SK-N-SH (cell line): Measurements from ENCODE around the gene ARHGDIA. TPM values are rescaled to one million over a fixed set of nuclear protein-coding genes. Genes with fewer than 3 reads are reported as not detected.

Source experiments
- CTCF ChIA-PET: fragments of 300-600, 350-600 bp; formaldehyde crosslinking; extraction: SDS; loops from one replicate; lab custom pipeline; 2021; lab: Yijun Ruan, JAX
- POLR2A ChIA-PET: fragments of 350-600 bp; sonication (Branson Sonifier 250); formaldehyde crosslinking; extraction: SDS; loops from one replicate; lab custom pipeline; 2020; ENCODE audit warnings: antibody characterized with exemption, inconsistent platforms; lab: Yijun Ruan, JAX
- DNase-seq: peaks from one replicate; pipeline ENCODE4 v3.0.0; 2012
- H2AFZ ChIP-seq: fragments of 200-600 bp; sonication (generic); 2 replicates; pipeline ENCODE4 v1.8.1; 2016; ENCODE audit warnings: antibody characterized with exemption, mild to moderate bottlenecking, low read depth
- H3F3A ChIP-seq: fragments of 200-600 bp; sonication (generic); replicated peaks from 2 replicates; pipeline ENCODE3; 2016; ENCODE audit warnings: antibody characterized with exemption, mild to moderate bottlenecking; ENCODE audit not compliant: insufficient read depth
- H3K27ac ChIP-seq, 2 experiments: fragments of 200-500 bp in 1 of 2; fragments of 200-600 bp in 1 of 2; sonication (Bioruptor generic) in 1 of 2; sonication (generic), shearing (Covaris generic) in 1 of 2; 2 replicates each; pipeline versions ENCODE4 v1.5.1 to v1.6.1; 2014 to 2016; ENCODE audit warnings: low read depth in 2 of 2, inconsistent platforms in 1 of 2, low read length in 1 of 2, mild to moderate bottlenecking in 1 of 2, mixed read lengths in 1 of 2
- H3K27me3 ChIP-seq: fragments of 200-600 bp; sonication (generic), shearing (Covaris generic); 2 replicates; pipeline ENCODE4 v1.6.1; 2016; ENCODE audit warnings: mixed run types; ENCODE audit not compliant: insufficient read depth
- H3K36me3 ChIP-seq, 2 experiments: fragments of 200-500 bp in 1 of 2; fragments of 200-600 bp in 1 of 2; sonication (Bioruptor generic) in 1 of 2; sonication (generic) in 1 of 2; replicated peaks in 1 of 2; 2 replicates each; pipeline versions ENCODE3 to v1.5.1; 2014 to 2016; ENCODE audit warnings: low read length in 1 of 2, mild to moderate bottlenecking in 1 of 2; ENCODE audit not compliant: insufficient read depth in 2 of 2, control insufficient read depth in 1 of 2
- H3K4me1 ChIP-seq, 2 experiments: fragments of 200-500 bp in 1 of 2; fragments of 200-600 bp in 1 of 2; sonication (Bioruptor generic) in 1 of 2; sonication (generic), shearing (Covaris generic) in 1 of 2; 2 replicates each; pipeline versions ENCODE4 v1.5.1 to v1.6.1; 2014 to 2016; ENCODE audit warnings: low read depth in 1 of 2, low read length in 1 of 2, mixed run types in 1 of 2; ENCODE audit not compliant: insufficient read depth in 2 of 2, control insufficient read depth in 1 of 2
- H3K4me2 ChIP-seq: fragments of 200-600 bp; sonication (generic), shearing (Covaris generic); 2 replicates; pipeline ENCODE4 v1.6.1; 2017; ENCODE audit warnings: mixed run types
- H3K4me3 ChIP-seq, 2 experiments: fragments of 200-500 bp in 1 of 2; fragments of 200-600 bp in 1 of 2; sonication (Bioruptor generic) in 1 of 2; sonication (generic), shearing (Covaris generic) in 1 of 2; 2 replicates each; pipeline versions ENCODE4 v1.5.1 to v1.8.1; 2014 to 2016; ENCODE audit warnings: low read depth in 2 of 2, inconsistent platforms in 1 of 2, low read length in 1 of 2, mild to moderate bottlenecking in 1 of 2, mixed read lengths in 1 of 2, moderate library complexity in 1 of 2
- H3K79me2 ChIP-seq: fragments of 200-600 bp; sonication (generic); 2 replicates; pipeline ENCODE4 v1.8.1; 2017; ENCODE audit warnings: mild to moderate bottlenecking; ENCODE audit not compliant: insufficient read depth
- H3K9ac ChIP-seq: fragments of 200-600 bp; sonication (generic); 2 replicates; pipeline ENCODE4 v1.6.1; 2017; ENCODE audit warnings: mixed run types
- H3K9me2 ChIP-seq: fragments of 200-600 bp; sonication (generic); 2 replicates; pipeline ENCODE4 v1.6.1; 2017; ENCODE audit warnings: mixed run types
- H3K9me3 ChIP-seq: fragments of 200-600 bp; sonication (generic); 2 replicates; pipeline ENCODE4 v1.6.1; 2017; ENCODE audit warnings: mixed run types, mild to moderate bottlenecking, moderate library complexity
- H4K20me1 ChIP-seq: fragments of 200-600 bp; sonication (generic); 2 replicates; pipeline ENCODE4 v1.6.1; 2017; ENCODE audit warnings: mild to moderate bottlenecking, mixed run types; ENCODE audit not compliant: insufficient read depth
- CHD2 ChIP-seq: fragments of 150-350 bp; IDR thresholded peaks from 2 replicates; pipeline ENCODE4 v1.6.1; 2018; ENCODE audit warnings: low read length; ENCODE audit not compliant: partially characterized antibody
- FOSL2 ChIP-seq: IDR thresholded peaks from 2 replicates; pipeline ENCODE4 v1.4.0; 2012; ENCODE audit warnings: low read depth, mild to moderate bottlenecking, moderate library complexity, borderline replicate concordance
- FOXJ3 ChIP-seq: sonication (generic); formaldehyde crosslinking; IDR thresholded peaks from 2 replicates; pipeline ENCODE4 v1.5.1; 2020; ENCODE audit warnings: mild to moderate bottlenecking, missing genetic modification reagents
- GATA2 ChIP-seq: sonication (generic); formaldehyde crosslinking; IDR thresholded peaks from 2 replicates; pipeline ENCODE4 v1.5.0; 2020; ENCODE audit warnings: mild to moderate bottlenecking, missing genetic modification reagents
- IRF3 ChIP-seq: fragments of 150-350 bp; IDR thresholded peaks from 2 replicates; pipeline ENCODE4 v1.6.1; 2016; ENCODE audit warnings: mild to moderate bottlenecking, low read depth, low read length
- MAX ChIP-seq: IDR thresholded peaks from 2 replicates; pipeline ENCODE4 v1.4.0; 2012; ENCODE audit warnings: low read depth
- MEF2A ChIP-seq: IDR thresholded peaks from 2 replicates; pipeline ENCODE4 v1.4.0; 2012; ENCODE audit warnings: low read depth, borderline replicate concordance
- PBX3 ChIP-seq: IDR thresholded peaks from 2 replicates; pipeline ENCODE4; 2012
- RAD21 ChIP-seq: IDR thresholded peaks from 2 replicates; pipeline ENCODE4 v1.6.1; 2012; ENCODE audit warnings: mild to moderate bottlenecking, low read length
- RCOR1 ChIP-seq: fragments of 150-350 bp; IDR thresholded peaks from 2 replicates; pipeline ENCODE4 v1.6.1; 2017; ENCODE audit warnings: antibody characterized with exemption, low read length
- REST ChIP-seq: IDR thresholded peaks from 2 replicates; pipeline ENCODE4 v1.6.1; 2012; ENCODE audit warnings: mild to moderate bottlenecking, low read depth, low read length, moderate library complexity
- RXRA ChIP-seq: IDR thresholded peaks from 2 replicates; pipeline ENCODE4 v1.4.0; 2012; ENCODE audit warnings: low read depth, mild to moderate bottlenecking, borderline replicate concordance
- SIN3A ChIP-seq: IDR thresholded peaks from 2 replicates; pipeline ENCODE4 v1.6.1; 2012; ENCODE audit warnings: low read depth, mild to moderate bottlenecking, low read length, moderate library complexity, borderline replicate concordance
- TEAD4 ChIP-seq: IDR thresholded peaks from 2 replicates; pipeline ENCODE4 v1.4.0; 2012; ENCODE audit warnings: mild to moderate bottlenecking, borderline replicate concordance; ENCODE audit not compliant: insufficient read depth
- USF2 ChIP-seq: fragments of 150-350 bp; IDR thresholded peaks from 2 replicates; pipeline ENCODE4 v1.6.1; 2017; ENCODE audit warnings: antibody characterized with exemption, low read length, low read depth, borderline replicate concordance
- WGBS: methylation state at CpG from one replicate; pipeline ENCODE4 v1.1.6; 2017; ENCODE audit warnings: low lambda C conversion rate; 5-methylcytosine and 5-hydroxymethylcytosine counted together
- polyA plus RNA-seq, 3 experiments: library from polyadenylated mRNA; depleted of rRNA; stranded (reverse); fragments of >200 nt; gene quantifications; 2 replicates each; pipeline ENCODE4 v1.2.3, GENCODE V29; 2012

The ARHGDIA gene
- polyA plus RNA-seq, 1 of the 3 experiments (the other 2 are of a cell fraction): 385 TPM

GRCh38 chr17:81858967-81859905, 11.9 kb downstream of the ARHGDIA start:
- peaks cover 36 to 63% of the 10 kb centered on the region in 2 experiments for H3K36me3 ChIP-seq
- peaks cover 28 to 31% of the 10 kb centered on the region in 2 experiments for H3K4me1 ChIP-seq
- CTCF ChIA-PET: interaction anchor here (0.8 to 2.0 kb wide), 11 partner anchors 10 to 134 kb away, joined by 3 to 9 read pairs (median 3); partner anchors contain the start of genes MCRIP1 and SIRT7
- H4K20me1 ChIP-seq: peaks cover 53% of the 10 kb centered on the region
- H3K79me2 ChIP-seq: peaks cover 94% of the 10 kb centered on the region
- H3K9me3 ChIP-seq: no peaks in the 10 kb centered on the region
- H3K9me2 ChIP-seq: no peaks in the 10 kb centered on the region
- no peak for DNase-seq
- TF ChIP-seq FOSL2 (no peak), GATA2 (no peak), CHD2 (no peak), RAD21 (no peak), MEF2A (no peak), PBX3 (no peak), MAX (no peak), SIN3A (no peak; the same call in 1 of the 2 replicates), RXRA (no peak), TEAD4 (no peak), RCOR1 (no peak), REST (no peak), USF2 (no peak), IRF3 (no peak), FOXJ3 (CRISPR knock-in tag) (no peak)
- peak overlapping the region; percentile 75 to 83 for H3K4me3 ChIP-seq
- WGBS: 57% methylated on average over 22 of the region's 23 CpGs
- peak overlapping the region; percentile 99 for H3K4me2 ChIP-seq
- H2AFZ ChIP-seq: no peak overlapping the region
- POLR2A ChIA-PET: interaction anchor here (1.6 kb wide), 1 partner anchor 26 kb away, joined by 3 read pairs; the partner anchor contains the start of gene MCRIP1
- peaks cover 17% of the 10 kb centered on the region for H3F3A ChIP-seq
- H3K27ac ChIP-seq: peak overlapping the region; percentile 77 to 79; a peak in 2 of 4 replicates
- H3K9ac ChIP-seq: peak overlapping the region; percentile 89
- no peaks in the 10 kb centered on the region for H3K27me3 ChIP-seq
